ENCODE data around the gene BCAM. TPM values are rescaled to one million over a fixed set of nuclear protein-coding genes. Genes with fewer than 3 reads are reported as not detected.
A peak's percentile ranks its signal among the peaks of the same experiment; 100 is the strongest.

Gene BCAM, protein sequence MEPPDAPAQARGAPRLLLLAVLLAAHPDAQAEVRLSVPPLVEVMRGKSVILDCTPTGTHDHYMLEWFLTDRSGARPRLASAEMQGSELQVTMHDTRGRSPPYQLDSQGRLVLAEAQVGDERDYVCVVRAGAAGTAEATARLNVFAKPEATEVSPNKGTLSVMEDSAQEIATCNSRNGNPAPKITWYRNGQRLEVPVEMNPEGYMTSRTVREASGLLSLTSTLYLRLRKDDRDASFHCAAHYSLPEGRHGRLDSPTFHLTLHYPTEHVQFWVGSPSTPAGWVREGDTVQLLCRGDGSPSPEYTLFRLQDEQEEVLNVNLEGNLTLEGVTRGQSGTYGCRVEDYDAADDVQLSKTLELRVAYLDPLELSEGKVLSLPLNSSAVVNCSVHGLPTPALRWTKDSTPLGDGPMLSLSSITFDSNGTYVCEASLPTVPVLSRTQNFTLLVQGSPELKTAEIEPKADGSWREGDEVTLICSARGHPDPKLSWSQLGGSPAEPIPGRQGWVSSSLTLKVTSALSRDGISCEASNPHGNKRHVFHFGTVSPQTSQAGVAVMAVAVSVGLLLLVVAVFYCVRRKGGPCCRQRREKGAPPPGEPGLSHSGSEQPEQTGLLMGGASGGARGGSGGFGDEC
- 280 TPM for total RNA-seq
- long read RNA-seq, transcript BCAM-201 (15 exons, 2,453 nt) = major isoform, 93 of 134 reads
- long read RNA-seq, partial matches to known transcripts = 34 of 134 reads
- long read RNA-seq, other reads (novel, unspliced or antisense) = 7 of 134 reads

DNA sequence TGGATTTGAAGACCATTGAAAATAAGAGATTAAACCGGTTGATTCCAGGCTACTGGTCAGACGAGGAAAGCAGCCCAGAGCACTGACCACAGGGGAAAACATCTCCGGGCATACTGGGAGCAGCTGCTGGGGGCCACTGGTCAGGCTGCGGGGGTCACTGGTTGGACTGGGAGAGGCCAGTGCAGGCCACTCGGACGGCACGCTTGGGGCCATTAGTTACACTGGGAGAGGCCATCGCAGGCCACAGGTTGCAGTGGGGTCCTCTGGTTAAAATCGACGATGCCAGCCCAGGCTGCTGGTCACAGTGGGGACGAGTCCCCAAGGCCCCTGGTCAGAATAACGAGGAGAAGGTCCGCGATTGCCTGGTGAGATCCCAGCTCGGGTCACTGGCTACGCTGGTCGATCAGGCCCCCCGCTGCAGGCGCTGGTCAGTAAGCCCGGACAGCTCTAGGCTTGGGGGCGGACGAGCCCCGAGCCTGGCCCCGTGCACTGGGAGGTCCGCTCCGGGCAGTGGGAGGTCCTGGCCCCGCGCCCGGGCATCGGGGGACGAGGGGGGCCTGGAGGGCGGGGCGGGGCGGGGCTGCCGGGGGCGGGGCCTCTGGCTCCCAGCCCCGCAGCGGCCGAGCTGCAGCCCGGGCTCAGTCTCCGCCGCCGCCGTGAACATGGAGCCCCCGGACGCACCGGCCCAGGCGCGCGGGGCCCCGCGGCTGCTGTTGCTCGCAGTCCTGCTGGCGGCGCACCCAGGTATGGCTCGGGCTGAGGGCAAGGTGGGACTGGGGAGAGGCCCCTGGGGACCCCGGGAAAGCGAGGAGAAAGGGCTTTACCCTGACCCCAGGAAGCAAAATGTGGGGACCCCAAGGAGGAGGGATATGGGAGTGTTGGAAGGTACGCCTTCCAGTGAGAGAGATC is at the start of gene BCAM:
Gene BCAM (plus strand): TSS at position 641 of the 909 bp plus-strand sequence. CDS start 22 bp downstream, at position 663.
- H3K36me3 ChIP-seq = peaks cover 13% of the 10 kb centered on the region
- H3K27me3 ChIP-seq = no peaks in the 10 kb centered on the region
- TF ChIP-seq, protein P1, sequence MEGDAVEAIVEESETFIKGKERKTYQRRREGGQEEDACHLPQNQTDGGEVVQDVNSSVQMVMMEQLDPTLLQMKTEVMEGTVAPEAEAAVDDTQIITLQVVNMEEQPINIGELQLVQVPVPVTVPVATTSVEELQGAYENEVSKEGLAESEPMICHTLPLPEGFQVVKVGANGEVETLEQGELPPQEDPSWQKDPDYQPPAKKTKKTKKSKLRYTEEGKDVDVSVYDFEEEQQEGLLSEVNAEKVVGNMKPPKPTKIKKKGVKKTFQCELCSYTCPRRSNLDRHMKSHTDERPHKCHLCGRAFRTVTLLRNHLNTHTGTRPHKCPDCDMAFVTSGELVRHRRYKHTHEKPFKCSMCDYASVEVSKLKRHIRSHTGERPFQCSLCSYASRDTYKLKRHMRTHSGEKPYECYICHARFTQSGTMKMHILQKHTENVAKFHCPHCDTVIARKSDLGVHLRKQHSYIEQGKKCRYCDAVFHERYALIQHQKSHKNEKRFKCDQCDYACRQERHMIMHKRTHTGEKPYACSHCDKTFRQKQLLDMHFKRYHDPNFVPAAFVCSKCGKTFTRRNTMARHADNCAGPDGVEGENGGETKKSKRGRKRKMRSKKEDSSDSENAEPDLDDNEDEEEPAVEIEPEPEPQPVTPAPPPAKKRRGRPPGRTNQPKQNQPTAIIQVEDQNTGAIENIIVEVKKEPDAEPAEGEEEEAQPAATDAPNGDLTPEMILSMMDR (IDR thresholded peaks at IDR 0.05) = no peak
- DNase-seq = peak; percentile 91
- ATAC-seq = peak; percentile 86
- peaks cover 18% of the 10 kb centered on the region for H3K4me1 ChIP-seq
- H3K9me3 ChIP-seq = no peaks in the 10 kb centered on the region
- intact Hi-C loops (cut with DNase I) = no loop called here
- peak within 1 kb of the TSS; percentile 85 for H3K27ac ChIP-seq
- H3K4me3 ChIP-seq = peak within 1 kb of the TSS; percentile 71

DNA sequence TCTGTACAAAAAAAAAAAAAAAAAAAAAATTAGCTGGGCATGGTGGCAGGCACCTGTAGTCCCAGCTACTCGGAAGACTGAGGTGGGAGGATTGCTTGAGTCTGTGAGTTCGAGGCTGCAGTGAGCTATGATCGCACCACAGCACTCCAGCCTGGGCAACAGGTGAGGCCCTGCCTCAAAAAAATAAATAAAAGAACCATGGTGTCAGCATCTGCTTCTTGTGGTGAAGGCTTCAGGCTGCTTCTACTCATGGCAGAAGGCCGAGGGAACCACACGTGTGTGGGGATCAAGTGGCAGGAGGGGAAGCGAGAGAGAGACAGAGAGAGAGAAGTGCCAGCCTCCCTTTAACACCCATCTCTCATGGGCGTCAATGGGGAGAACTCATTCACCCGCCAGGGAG is 46.9 kb upstream of the BCAM start:
- Histone ChIP-seq H3K27me3 (no peaks in the 10 kb centered on the region), H3K4me3 (no peak overlapping the region), H3K27ac (no peak overlapping the region), H3K36me3 (peaks cover 36% of the 10 kb centered on the region), H3K9me3 (no peaks in the 10 kb centered on the region), H3K4me1 (peaks cover 14% of the 10 kb centered on the region)
- DNase-seq = no peak
- TF ChIP-seq, protein P1 (IDR thresholded peaks at IDR 0.05) = no peak
- no peak for ATAC-seq
- intact Hi-C loops (cut with DNase I) = no loop called here

DNA sequence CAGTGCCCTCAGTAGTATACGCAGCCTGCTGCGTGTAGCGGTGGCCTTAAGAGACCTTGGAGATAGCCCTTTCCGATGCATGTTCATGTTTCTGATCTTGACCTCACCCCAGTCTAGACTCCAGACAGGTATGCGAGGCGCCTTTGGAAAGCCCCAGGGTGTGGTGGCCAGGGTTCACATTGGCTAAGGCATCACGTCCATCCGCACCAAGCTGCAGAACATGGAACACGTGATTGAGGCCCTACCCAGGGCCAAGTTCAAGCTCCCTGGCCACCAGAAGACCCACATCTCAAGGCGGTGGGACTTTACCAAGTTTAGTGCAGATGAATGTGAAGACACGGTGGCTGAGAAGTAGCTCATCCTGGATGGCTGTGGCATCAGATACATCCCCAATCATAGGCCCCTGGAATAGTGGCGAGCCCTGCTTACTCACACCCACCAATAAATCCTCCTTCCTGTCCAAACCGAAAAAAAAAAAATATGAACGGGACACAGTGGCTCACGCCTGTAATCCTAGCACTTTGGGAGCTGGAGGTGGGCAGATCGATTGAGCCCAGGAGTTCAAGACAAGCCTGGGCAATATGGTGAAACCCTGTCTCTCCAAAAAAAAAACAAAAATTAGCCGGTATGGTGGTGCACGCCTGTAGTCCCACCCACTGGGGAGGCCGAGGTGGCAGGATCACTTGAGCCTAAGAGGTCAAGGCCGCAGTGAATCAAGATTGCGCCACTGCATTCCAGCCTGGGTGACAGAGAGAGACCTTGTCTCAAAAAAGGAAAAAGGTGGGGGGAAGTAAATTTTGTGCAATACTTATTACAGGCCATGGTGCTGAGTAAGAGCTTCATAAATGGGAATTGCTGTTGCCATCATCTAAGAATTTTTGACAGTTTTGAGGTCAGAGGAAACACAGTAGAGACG is 43.6 kb upstream of the BCAM start:
- TF ChIP-seq, protein P1 (IDR thresholded peaks at IDR 0.05) = no peak
- no peaks in the 10 kb centered on the region for H3K4me1 ChIP-seq
- peak; percentile 6 for ATAC-seq
- no peak overlapping the region for H3K4me3 ChIP-seq
- H3K9me3 ChIP-seq = no peaks in the 10 kb centered on the region
- intact Hi-C loops (cut with DNase I) = no loop called here
- peaks cover 10% of the 10 kb centered on the region for H3K36me3 ChIP-seq
- DNase-seq = peak; percentile 74
- no peaks in the 10 kb centered on the region for H3K27me3 ChIP-seq
- no peak overlapping the region for H3K27ac ChIP-seq

DNA sequence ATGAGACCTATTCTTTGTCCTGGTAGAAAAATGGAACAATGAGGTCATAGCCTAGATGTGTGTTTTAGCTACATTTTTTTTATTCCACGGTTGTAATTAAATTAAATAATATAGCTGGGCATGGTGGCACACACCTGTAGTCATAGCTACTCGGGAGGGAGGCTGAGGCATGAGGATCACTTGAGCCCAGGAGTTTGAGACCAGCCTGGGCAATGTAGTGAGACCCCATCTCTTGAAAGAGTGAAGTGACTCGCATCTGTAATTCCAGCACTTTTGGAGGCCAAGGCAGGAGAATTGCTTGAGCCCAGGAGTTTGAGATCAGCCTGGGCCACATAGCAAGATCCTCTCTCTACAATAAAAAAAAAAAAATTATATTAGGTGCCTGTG is 43.0 kb upstream of the BCAM start:
- Histone ChIP-seq H3K4me1 (no peaks in the 10 kb centered on the region), H3K4me3 (no peak overlapping the region), H3K27ac (no peak overlapping the region), H3K9me3 (no peaks in the 10 kb centered on the region), H3K27me3 (no peaks in the 10 kb centered on the region), H3K36me3 (peaks cover 3% of the 10 kb centered on the region)
- TF ChIP-seq, protein P1 (IDR thresholded peaks at IDR 0.05) = no peak
- no peak for ATAC-seq
- intact Hi-C loops (cut with DNase I) = no loop called here
- DNase-seq = no peak

Data from upper lobe of right lung (tissue), 1 donor.